ENCODE measurements around the gene USP53. TPM values are rescaled to one million over a fixed set of nuclear protein-coding genes. Genes with fewer than 3 reads are reported as not detected.
"Not testable (repeated sequence)": the region's sequence is repeated elsewhere in the genome, so short reads cannot be mapped to it uniquely, and the experiment has no call there.

USP53 gene
- total RNA-seq = 10 to 100 TPM; 46.9 to 48.1 TPM
- polyA plus RNA-seq (ENCODE audit: insufficient read depth, low read depth, low replicate concordance) = 13.1 TPM
- long read RNA-seq, donor 1, full-length matches to known transcripts = 1 of 1 reads
- long read RNA-seq, donor 1, partial matches to known transcripts = 0 of 1 reads
- long read RNA-seq, donor 1, other reads (novel, unspliced or antisense) = 0 of 1 reads
- long read RNA-seq, donor 2 = 0 reads

- peak; percentile 99 for DNase-seq
- TF ChIP-seq POLR2A (IDR thresholded peaks at IDR 0.05) = peak; percentile 80
- TF ChIP-seq, protein P1, sequence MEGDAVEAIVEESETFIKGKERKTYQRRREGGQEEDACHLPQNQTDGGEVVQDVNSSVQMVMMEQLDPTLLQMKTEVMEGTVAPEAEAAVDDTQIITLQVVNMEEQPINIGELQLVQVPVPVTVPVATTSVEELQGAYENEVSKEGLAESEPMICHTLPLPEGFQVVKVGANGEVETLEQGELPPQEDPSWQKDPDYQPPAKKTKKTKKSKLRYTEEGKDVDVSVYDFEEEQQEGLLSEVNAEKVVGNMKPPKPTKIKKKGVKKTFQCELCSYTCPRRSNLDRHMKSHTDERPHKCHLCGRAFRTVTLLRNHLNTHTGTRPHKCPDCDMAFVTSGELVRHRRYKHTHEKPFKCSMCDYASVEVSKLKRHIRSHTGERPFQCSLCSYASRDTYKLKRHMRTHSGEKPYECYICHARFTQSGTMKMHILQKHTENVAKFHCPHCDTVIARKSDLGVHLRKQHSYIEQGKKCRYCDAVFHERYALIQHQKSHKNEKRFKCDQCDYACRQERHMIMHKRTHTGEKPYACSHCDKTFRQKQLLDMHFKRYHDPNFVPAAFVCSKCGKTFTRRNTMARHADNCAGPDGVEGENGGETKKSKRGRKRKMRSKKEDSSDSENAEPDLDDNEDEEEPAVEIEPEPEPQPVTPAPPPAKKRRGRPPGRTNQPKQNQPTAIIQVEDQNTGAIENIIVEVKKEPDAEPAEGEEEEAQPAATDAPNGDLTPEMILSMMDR (IDR thresholded peaks at IDR 0.05) = peak in 2 of 3 experiments; percentile 5 to 7
- no peaks in the 10 kb centered on the region for H3K27me3 ChIP-seq
- H3K27ac ChIP-seq = peak within 1 kb of the TSS; percentile 79 to 88
- H3K9me3 ChIP-seq = no peaks in the 10 kb centered on the region
- H3K36me3 ChIP-seq (ENCODE audit: low read depth, missing control alignments) = no peaks in the 10 kb centered on the region
- WGBS, 2 donors = 0 to 1% methylated on average over 48 to 55 of the region's 55 CpGs
- no peaks in the 10 kb centered on the region for H3K4me1 ChIP-seq
- intact Hi-C loops (cut with DNase I; ENCODE audit: low total_unique reads) = no loop called here
- peak within 1 kb of the TSS; percentile 64 to 78 for H3K4me3 ChIP-seq
These were observed at the start of gene USP53 for GRCh38 chr4:119212234-119212963. USP53 (plus strand) TSS chr4:119212713; CDS start chr4:119239760, 27,047 bp downstream.

DNA sequence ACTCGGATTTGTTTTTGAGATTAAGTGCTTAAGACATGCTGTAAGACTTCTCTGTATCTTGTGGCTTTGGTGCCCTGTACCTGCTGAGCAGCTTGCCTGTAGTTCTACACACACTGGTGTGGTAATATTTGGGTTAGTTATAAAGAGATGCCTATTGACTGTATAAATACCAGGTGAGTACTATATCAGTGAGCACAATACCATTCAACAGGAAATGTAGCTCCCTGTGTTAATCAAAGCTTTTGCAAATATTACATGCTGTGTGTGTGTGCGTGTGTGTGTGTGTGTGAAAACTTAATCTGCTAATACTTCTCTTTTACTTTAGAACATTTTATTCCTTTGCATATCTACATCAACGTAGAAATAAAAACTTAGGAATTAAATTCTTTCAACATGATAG is 46.7 kb upstream of the USP53 start:
- Histone ChIP-seq H3K36me3 (ENCODE audit: low read depth, missing control alignments) (no peaks in the 10 kb centered on the region), H3K9me3 (no peaks in the 10 kb centered on the region), H3K27ac (no peak overlapping the region), H3K4me3 (no peak overlapping the region), H3K27me3 (no peaks in the 10 kb centered on the region), H3K4me1 (no peaks in the 10 kb centered on the region)
- TF ChIP-seq, protein P1 (IDR thresholded peaks at IDR 0.05) = no peak
- no peak for TF ChIP-seq POLR2A (IDR thresholded peaks at IDR 0.05)
- no peak for DNase-seq
- 91 to 92% methylated on average over 3 of the region's 3 CpGs for WGBS, 2 donors
- intact Hi-C loops (cut with DNase I; ENCODE audit: low total_unique reads) = no loop called here

DNA sequence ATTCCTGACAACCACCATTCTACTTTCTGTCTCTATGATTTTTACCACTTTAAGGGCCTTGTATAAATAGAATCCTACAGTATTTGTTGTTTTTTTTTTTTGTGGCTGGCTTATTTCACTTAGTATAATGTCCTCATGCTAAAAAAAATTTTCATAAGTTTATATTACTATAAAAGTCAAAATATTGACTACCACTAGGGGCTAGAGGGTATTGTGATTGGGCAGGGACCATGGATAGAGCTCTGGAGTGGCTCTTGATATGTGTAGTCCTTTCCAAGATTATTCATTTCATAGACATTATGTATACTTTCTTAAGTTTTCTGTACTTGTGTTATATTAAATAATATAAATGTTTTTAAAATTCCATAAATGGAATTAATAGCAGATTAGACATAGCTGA is 42.3 kb upstream of the USP53 start:
- no peaks in the 10 kb centered on the region for H3K4me1 ChIP-seq
- DNase-seq = no peak
- H3K27ac ChIP-seq = no peak overlapping the region
- no peaks in the 10 kb centered on the region for H3K27me3 ChIP-seq
- intact Hi-C loops (cut with DNase I; ENCODE audit: low total_unique reads) = no loop called here
- H3K36me3 ChIP-seq (ENCODE audit: low read depth, missing control alignments) = no peaks in the 10 kb centered on the region
- no peaks in the 10 kb centered on the region for H3K9me3 ChIP-seq
- TF ChIP-seq POLR2A (IDR thresholded peaks at IDR 0.05) = no peak
- TF ChIP-seq, protein P1 (IDR thresholded peaks at IDR 0.05) = no peak
- H3K4me3 ChIP-seq = no peak overlapping the region

GRCh38 chr4:119172223-119172622 is 40.3 kb upstream of the USP53 start:
- intact Hi-C loops (cut with DNase I; ENCODE audit: low total_unique reads) = no loop called here
- H3K4me1 ChIP-seq = no peaks in the 10 kb centered on the region
- H3K9me3 ChIP-seq = no peaks in the 10 kb centered on the region
- no peak overlapping the region for H3K4me3 ChIP-seq
- no peak for DNase-seq
- H3K27me3 ChIP-seq = no peaks in the 10 kb centered on the region
- TF ChIP-seq POLR2A (IDR thresholded peaks at IDR 0.05) = no peak
- TF ChIP-seq, protein P1 (IDR thresholded peaks at IDR 0.05) = no peak
- 74 to 81% methylated on average over 7 of the region's 7 CpGs for WGBS, 2 donors
- no peaks in the 10 kb centered on the region for H3K36me3 ChIP-seq (ENCODE audit: low read depth, missing control alignments)
- no peak overlapping the region for H3K27ac ChIP-seq

- 79% methylated on average over 17 of the region's 30 CpGs; no CpG with 5 or more reads in 1 of the 2 donors for WGBS, 2 donors
- H3K4me1 ChIP-seq; H3K27ac ChIP-seq; DNase-seq; H3K36me3 ChIP-seq (ENCODE audit: low read depth, missing control alignments); H3K27me3 ChIP-seq; intact Hi-C loops (cut with DNase I; ENCODE audit: low total_unique reads); H3K9me3 ChIP-seq: not testable (repeated sequence)
- peak overlapping the region; percentile 25 to 31 for H3K4me3 ChIP-seq
These were observed 38.7 kb upstream of the USP53 start for GRCh38 chr4:119173729-119174361.

Measured in testis (tissue), 5 donors.